NB4 (cell line): ENCODE data around the gene PIEZO2.

ENCODE experiments used
- CTCF ChIP-seq: IDR thresholded peaks from one replicate; pipeline ENCODE4 v1.5.1; 2012; ENCODE audit warnings: low read depth, low read length
- MYC ChIP-seq: IDR thresholded peaks from 2 replicates; pipeline ENCODE4 v1.6.1; 2011; ENCODE audit warnings: low read depth, low read length
- POLR2A ChIP-seq: IDR thresholded peaks from 2 replicates; pipeline ENCODE4 v1.6.1; 2011; ENCODE audit warnings: mild to moderate bottlenecking; ENCODE audit not compliant: insufficient read length; ENCODE audit errors: extremely low read depth

GRCh38 chr18:10681581-10682367 lies 467.6 kb downstream of the PIEZO2 start:
- TF ChIP-seq CTCF = no peak
- no peak for TF ChIP-seq POLR2A
- no peak for TF ChIP-seq MYC
